AG09319 (cell line): ENCODE data around the gene KCNT2.

Experiments used
- DNase-seq: peaks from one replicate; pipeline ENCODE4 v3.0.0-alpha.2; 2010; ENCODE audit warnings: low read depth; ENCODE audit errors: extremely low read depth
- TF ChIP-seq, protein P1 (sequence below): IDR thresholded peaks from 2 replicates; pipeline ENCODE4 v1.5.1; 2011; ENCODE audit warnings: low read depth, mild to moderate bottlenecking, inconsistent platforms, low read length, moderate library complexity

The KCNT2 gene

DNA sequence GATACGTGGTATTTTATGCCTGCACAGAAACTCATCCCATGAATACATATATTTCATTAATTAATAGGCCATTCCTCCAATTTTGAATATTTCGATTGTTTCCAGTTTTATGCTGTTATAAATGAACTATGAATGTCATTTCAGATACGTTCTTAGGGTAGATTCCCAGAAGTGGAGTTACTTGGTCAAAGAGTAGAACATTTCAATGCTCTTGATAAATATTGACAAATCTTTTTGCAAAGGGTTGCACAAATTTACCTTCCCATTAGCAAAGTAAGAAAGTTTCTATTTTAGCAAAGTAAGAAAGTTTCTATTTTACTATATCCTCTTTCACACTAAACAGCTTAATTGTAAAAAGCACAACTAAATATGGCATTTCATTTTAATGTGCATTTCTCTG lies 48.9 kb downstream of the KCNT2 start:
- TF ChIP-seq, protein P1, sequence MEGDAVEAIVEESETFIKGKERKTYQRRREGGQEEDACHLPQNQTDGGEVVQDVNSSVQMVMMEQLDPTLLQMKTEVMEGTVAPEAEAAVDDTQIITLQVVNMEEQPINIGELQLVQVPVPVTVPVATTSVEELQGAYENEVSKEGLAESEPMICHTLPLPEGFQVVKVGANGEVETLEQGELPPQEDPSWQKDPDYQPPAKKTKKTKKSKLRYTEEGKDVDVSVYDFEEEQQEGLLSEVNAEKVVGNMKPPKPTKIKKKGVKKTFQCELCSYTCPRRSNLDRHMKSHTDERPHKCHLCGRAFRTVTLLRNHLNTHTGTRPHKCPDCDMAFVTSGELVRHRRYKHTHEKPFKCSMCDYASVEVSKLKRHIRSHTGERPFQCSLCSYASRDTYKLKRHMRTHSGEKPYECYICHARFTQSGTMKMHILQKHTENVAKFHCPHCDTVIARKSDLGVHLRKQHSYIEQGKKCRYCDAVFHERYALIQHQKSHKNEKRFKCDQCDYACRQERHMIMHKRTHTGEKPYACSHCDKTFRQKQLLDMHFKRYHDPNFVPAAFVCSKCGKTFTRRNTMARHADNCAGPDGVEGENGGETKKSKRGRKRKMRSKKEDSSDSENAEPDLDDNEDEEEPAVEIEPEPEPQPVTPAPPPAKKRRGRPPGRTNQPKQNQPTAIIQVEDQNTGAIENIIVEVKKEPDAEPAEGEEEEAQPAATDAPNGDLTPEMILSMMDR = no peak
- no peak for DNase-seq

DNA sequence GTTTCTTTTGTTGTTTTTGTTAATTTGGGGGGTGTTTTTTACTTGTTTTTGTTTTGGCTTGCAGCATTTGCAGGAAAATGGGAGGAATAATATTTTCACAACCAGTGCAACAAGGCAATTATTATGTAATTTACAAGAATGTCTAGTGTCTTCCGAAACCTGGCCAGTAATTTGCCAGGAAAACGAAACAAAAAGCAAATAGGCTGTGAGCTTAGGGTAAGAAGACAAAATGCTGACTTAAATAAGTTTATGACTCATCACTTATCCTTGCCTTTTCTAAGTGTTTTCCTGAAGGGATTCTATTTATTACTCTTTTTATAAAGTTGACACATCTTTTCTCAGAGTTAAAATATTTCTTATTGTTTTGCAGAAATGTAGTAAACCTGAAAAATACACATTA lies 49.8 kb downstream of the KCNT2 start:
- DNase-seq = peak; percentile 49
- TF ChIP-seq, protein P1 = no peak

DNA sequence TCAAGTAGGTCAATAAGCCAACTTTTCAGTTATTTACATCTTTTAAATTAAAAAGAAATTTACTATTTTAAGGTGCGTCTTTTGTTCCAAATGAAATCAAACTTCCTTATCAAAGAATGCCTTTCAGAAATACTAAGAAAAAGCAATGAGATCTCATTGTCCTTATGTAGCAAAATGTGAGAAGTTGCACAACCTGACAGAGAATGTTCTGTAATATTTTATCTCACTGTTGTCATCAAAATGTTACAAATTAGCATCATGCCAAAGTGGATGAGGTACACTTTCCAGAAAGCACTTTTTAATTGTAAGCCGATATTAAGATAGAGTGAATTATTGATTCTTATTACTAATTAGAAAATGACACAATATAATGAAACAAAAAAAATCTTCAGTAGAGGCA lies 50.4 kb downstream of the KCNT2 start:
- no peak for DNase-seq
- TF ChIP-seq, protein P1 = no peak

DNA sequence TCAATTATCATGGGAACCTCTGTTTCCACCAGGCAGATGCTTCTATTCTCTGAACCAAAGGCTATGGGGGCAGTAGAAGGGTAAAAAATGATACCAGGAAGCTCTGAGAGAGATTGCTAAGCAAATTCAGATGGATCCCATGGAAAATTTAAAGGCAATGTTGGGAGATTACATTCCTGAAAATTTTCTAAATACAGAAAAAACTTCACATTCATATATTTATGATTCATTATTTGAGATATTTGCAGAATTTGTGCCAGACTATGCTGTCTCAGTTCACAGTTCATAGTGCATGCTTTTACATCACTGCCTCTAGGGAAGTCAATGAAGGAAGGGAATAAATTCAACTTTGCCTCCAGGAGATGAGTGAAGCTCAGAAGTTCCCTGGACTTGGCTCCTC lies 57.5 kb downstream of the KCNT2 start:
- DNase-seq = no peak
- TF ChIP-seq, protein P1 = no peak

DNA sequence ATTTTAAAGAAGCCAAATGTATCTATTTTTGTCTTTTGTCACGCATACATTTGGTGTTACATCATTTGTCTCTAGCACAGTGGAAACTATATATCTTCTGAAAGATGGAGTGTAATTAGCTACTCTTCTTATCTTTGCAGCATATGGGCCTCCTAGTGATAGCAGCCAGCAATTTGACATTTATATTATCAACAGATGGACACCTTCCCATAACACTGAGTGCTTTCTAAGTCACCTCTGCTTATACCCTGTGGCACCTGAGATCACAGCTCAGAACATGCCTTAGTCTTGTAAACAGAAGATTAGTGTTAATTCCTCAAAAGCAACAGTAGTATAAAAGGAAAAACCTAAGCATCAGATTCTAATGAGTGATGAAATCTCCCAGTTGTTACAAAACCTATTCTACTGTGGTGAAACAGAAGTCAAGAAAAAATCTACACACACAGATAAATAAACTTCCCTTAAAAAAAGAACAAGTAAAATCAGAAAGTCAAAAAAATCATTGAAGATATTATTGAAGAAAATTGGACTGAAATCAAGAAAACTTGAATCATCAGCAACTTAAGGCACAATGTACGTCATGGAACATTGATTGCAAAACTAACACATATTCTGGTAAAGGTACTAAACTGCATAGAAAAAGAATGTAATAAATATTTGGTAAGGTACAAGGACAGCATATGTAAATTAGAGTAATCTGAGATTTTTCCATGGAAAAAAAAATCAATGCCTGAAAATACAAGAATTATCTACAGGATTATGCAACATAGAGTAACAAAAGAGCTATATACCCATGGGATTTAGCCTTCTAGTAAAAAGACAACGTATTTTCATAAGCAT lies 61.7 kb downstream of the KCNT2 start:
- no peak for DNase-seq
- TF ChIP-seq, protein P1 = no peak

DNA sequence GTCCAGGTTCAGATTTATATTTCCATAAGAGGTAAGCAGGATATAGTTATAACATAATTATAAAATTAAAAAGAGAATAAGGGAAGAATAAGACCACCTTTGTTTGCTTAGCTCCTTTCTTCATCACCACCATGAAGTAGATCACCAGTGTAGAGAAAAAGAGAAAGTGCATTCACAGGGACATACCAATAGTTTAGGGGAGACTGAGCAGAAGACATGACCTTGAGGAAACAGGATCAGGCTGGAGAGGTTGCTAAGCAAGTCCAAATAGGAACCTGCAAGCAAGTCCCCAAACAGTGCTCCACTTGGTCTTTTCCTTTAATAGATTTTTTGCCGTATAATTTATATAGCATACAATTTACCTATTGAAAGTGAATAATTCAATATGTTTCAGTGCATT lies 63.0 kb downstream of the KCNT2 start:
- DNase-seq = no peak
- TF ChIP-seq, protein P1 = no peak

DNA sequence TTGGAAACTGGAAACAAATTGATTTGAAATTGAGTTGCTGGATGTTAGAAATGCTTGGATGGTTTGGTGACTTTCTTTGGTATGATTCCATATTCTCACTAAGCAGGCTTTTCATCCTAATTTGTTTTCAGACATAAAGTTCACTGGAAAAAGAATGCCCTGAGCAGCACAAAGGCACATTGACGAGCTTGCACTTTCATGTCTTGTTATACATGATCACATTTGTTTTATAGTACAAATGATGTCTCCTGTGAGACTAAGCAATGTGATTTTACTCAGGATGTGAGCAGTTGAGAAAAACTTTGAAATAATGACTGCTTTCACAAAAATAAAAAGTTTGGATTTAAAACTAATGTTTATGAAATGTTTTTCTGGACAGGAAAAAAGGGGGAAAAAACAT lies 63.6 kb downstream of the KCNT2 start:
- TF ChIP-seq, protein P1 = no peak
- DNase-seq = no peak
